Endothelial cell of hepatic sinusoid (primary cell): ENCODE data around the gene GPR37L1.

ENCODE experiments used
- in situ Hi-C: cut with HindIII; loops from 2 replicates; pipeline ENCODE4 v1.10.0; 2017; ENCODE audit warnings: low sequenced_read_pairs

GPR37L1 gene

GRCh38 chr1:202122639-202123335 is at the start of gene GPR37L1:
TSS of gene GPR37L1 (plus strand) at chr1:202122917. CDS start at chr1:202122964, 47 bp downstream.
- in situ Hi-C loops: no loop called here

GRCh38 chr1:202073206-202073605 is 49.5 kb upstream of the GPR37L1 start:
- in situ Hi-C loops: no loop called here

- in situ Hi-C loops: no loop called here
Observed at GRCh38 chr1:202074985-202075384, 47.7 kb upstream of the GPR37L1 start.

- in situ Hi-C loops: no loop called here
Observed at GRCh38 chr1:202075389-202075788, 47.3 kb upstream of the GPR37L1 start.

- in situ Hi-C loops: no loop called here
Observed at GRCh38 chr1:202076050-202076511, 46.6 kb upstream of the GPR37L1 start.

GRCh38 chr1:202078241-202078640 is 44.5 kb upstream of the GPR37L1 start:
- in situ Hi-C loops: no loop called here

GRCh38 chr1:202081992-202082391 is 40.7 kb upstream of the GPR37L1 start:
- in situ Hi-C loops: loop anchor here (5.0 kb wide), 1 partner anchor 85 kb away; no protein-coding TSS in a partner anchor

- in situ Hi-C loops: loop anchor here (5.0 kb wide), 1 partner anchor 88 kb away; no protein-coding TSS in a partner anchor
Observed at GRCh38 chr1:202084791-202085681, 37.7 kb upstream of the GPR37L1 start.

GRCh38 chr1:202085682-202086373 is 36.9 kb upstream of the GPR37L1 start:
- in situ Hi-C loops: no loop called here

- in situ Hi-C loops: no loop called here
Observed at GRCh38 chr1:202086579-202087350, 36.0 kb upstream of the GPR37L1 start.

- in situ Hi-C loops: no loop called here
Observed at GRCh38 chr1:202088206-202088605, 34.5 kb upstream of the GPR37L1 start.

- in situ Hi-C loops: no loop called here
Observed at GRCh38 chr1:202090994-202091393, 31.7 kb upstream of the GPR37L1 start.

- in situ Hi-C loops: no loop called here
Observed at GRCh38 chr1:202093858-202094257, 28.9 kb upstream of the GPR37L1 start.

GRCh38 chr1:202101184-202101583 is 21.5 kb upstream of the GPR37L1 start:
- in situ Hi-C loops: no loop called here

GRCh38 chr1:202104073-202104472 is 18.6 kb upstream of the GPR37L1 start:
- in situ Hi-C loops: no loop called here

- in situ Hi-C loops: no loop called here
Observed at GRCh38 chr1:202105571-202106339, 17.0 kb upstream of the GPR37L1 start.

GRCh38 chr1:202106340-202107254 is 16.1 kb upstream of the GPR37L1 start:
- in situ Hi-C loops: no loop called here

GRCh38 chr1:202107321-202107761 is 15.4 kb upstream of the GPR37L1 start:
- in situ Hi-C loops: no loop called here
